DMS153 treated with DMSO at 0.1 percent for 48 hours (cell line): ENCODE data around the gene NALCN.
A peak's percentile ranks its signal among the peaks of the same experiment; 100 is the strongest.

Source experiments
- DNase-seq: peaks from one replicate; lab custom pipeline; 2025; ENCODE audit not compliant: unreplicated experiment; lab: John Stamatoyannopoulos, UW

NALCN gene

DNA sequence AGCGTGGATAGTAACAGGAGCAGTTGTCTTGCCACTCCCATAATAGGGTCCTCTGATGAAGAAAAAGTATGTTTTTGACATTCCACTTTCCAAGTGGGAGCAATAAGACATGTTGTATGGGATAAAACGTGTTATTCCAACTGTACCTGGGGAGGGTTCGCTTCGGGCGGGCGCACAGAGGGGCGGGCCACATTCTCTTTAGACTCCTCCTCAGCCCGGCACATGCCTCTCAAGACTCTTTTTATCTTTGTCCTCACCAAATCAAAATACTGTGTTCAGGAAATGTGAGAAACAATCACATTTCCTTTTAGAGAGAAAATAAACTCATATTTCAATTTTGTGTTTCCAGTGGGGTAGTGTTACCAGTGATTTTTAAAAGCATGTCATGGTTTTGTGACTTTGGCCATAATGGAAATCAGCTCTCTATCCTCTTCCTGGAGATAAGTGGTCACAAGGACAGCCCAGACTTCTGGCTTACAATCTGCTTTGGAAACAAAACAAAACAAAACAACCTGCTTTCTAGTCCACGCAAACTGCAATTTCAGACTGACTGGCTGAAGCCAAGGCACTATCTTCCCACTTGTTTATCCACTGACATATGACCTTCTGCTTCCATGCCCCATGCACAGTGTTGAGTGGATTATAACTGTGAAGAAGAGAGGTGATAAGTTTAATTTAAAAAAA is 276.1 kb downstream of the NALCN start:
- DNase-seq: no peak

DNA sequence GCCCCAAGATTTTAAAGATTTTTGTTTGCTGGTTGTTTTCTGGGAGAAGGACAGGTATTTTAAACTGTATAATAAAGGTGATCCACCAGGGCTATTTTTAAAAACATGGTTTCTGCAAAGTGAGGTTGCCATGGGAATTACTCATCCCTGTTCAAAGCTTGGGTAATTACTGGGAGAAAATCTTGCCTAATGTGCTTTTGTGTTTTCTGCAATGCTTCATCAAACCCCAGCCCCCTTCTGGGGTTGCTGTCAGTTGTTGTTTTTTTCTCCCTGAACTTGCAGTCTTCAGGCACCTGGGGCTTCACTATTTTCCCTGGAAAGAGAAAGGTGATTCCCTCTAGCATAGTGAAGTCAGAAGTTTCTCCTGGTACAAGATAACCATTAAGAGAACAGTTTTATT is 277.2 kb downstream of the NALCN start:
- no peak for DNase-seq

DNA sequence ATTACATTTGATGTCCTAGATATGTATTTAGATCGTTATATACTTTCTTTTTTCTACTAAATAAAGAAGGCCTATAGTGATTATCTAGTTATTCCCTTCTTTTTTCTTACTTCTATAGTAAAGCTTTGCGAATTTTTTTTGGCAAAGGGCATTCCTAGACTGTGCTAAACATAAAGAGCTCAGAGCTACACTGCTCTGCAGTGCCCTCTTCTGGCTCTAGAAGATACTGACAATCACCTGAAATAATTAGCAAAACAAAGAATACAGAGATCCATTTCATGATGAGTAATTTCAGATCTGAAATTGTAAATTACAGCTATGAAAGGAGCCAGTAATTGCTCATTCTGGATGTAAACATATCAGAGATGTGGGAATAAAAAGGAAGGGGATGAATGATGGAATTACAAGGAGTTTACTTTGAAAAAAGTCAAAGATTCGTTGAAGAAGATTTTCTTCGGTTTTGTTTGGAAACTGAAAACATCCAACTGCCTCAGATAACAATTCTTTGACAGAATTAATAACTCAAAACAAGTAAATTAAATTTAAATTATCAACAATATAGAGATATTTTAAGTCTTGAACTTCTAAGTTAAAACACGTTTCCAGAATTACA is 288.5 kb downstream of the NALCN start:
- peak; percentile 48 for DNase-seq

DNA sequence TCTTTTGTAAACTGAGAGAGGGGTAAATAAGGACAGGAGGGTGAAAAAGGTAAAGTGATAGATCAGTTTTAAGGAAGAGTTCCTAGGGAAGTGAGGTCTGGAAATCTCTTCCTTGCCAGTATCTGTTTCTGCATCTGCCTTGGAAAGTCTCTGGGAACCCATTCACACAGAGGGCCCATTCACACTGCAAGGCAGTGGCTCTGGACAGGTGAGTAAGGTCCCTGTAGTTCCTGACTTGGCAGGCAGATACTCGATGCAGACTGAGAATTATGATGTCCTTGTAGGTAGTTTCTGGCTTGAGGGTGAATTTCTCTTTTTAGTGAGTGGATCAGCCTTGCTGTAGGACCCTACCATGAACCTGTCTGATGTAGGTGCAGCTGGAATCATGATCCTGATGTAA is 293.3 kb downstream of the NALCN start:
- DNase-seq: no peak

DNA sequence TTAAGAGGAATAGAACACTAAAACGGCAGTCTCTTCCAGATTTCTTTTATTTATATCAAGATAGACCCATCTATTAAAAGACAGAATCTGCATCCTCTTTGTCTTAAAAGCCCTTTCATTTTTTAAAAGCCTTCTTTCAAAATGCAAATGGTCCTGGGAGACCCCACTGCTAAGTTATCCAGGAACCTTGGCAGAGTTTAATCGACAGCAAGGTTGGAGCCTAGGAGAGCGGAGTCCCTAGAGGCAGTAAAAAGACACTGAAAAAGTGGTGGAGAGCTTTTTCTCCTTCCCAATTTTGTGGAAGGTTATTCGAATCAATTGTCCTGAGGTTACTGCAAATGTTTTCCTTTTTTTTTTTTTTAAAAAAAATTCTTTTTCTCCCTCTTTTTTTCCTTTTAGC is 294.7 kb downstream of the NALCN start:
- DNase-seq: no peak

DNA sequence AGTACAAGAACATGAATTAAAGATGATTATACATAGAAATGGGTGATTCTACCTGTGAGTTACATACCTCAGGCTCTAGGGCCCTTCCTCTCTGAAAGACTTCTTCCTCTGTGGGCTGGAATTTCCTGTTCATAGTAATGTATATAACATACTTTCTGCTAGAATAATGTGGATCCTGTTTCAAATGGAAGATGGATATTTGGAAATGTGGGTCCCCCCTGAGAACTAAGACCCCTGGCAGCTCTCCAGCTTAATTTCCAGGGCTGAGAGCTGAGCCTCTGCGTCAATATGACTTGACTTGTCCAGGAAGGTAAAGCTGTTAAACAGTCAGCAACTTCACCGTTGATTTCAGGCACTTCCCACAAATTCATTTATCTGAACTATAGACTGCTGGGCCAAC is 296.3 kb downstream of the NALCN start:
- DNase-seq: no peak

DNA sequence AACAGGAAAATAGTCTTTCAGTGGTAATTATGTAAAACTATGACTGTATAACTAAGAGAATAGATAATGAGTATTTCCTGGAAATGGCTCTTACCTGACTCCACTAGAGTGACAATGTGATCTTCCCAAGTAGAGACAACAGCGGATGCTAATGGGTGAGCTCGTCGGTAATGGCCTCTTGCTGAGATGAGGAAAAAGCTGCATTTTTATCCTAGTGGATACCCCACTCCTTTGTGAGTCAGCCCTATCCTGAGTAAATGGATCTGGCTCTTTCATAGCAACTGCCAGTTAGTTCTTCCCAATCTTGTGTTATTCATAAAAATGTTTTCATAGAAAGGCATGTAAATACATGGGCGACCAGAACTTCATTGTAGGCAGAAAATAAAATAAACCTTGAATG is 299.5 kb downstream of the NALCN start:
- no peak for DNase-seq

DNA sequence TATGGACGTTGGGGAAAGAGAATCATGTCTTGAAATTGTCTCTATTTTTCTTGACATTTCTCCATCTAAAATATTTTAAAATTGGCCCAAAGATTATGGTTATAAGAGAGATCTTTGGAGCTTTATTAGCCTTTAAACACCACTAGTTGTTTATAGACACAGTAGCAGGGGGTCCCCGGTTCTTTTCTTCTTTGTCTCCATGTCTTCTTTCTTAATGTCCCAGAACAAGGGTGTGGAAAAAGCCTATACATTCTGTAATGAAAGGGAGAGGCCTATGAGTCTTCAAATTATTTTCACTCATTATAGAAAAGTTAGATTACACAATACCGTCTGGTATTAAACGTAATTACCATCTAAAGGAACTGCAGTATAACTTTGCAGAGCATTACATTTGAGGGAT is 300.0 kb downstream of the NALCN start:
- no peak for DNase-seq

DNA sequence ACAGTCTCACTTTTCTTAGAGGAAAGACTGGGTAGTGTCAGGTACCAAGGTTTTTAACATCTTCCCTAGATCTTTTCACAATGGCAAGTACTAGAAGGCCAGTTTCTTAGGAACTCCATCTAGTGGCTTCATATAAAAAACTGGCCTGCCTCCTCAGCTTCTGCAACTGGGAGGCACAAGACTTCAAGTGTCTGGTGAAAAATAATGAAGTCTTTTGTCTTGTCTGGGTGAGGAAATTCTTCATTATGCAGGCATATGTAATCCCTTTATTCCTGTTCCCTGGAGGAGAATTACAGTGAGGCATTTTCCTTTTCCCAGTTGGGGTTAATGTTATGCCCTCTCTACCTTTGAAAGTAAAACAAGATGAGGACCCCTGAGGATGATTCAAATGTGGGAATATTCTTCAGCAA is 300.5 kb downstream of the NALCN start:
- no peak for DNase-seq

DNA sequence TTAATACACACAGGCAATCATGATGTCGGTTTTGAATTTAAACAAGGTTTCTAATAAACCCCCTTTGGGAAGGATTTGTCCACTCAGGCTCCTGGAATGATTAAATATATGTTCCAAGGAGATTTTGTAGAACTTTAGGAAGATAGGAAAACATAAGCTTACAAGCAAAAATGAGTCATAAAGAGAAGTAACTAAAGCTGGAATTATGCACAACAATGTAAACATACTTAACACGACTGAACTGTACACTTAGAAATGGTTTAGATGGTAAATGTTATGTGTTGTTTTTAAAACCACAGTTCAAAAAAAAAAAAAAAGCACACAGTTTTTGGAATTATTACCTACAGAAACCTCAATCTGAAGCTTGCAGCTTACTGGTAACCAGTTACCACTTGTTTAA is 304.4 kb downstream of the NALCN start:
- no peak for DNase-seq

DNA sequence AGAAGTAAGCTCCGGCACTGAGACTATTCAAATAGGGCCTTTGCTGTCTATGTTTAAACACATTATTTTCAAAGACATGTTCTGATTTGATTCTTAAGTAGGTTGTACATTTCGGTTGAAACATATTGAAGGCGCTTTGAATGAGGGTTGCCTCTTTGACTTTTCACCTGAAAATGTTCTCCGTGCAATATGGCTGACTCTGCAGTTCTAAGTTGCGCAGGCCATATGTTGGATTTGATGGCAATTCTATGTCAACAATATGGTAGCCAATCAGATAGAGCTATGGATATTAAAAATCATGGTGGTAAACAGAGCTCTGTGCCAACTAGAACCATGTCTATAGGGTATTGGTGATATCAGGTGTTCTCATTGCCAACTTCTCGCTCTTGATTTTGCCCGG is 307.3 kb downstream of the NALCN start:
- DNase-seq: no peak

DNA sequence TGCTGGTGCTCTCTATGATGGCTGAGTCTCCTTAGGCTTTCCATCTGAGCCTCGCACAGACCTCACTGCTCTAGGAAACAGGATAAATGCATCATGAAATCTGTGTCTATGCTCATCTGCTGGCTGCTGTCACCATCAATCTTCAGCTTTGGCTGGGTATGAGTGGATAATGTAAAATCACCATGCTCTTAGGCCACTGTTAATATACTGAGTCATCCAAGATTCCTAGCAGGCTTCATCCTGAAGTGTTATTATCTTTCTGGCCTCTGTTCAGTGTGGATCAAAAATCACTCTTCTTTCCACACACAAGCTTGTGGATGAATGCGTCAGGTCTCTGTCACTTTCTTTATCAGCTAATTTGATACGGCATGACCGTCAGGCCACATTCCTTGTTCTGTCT is 317.4 kb downstream of the NALCN start:
- no peak for DNase-seq

DNA sequence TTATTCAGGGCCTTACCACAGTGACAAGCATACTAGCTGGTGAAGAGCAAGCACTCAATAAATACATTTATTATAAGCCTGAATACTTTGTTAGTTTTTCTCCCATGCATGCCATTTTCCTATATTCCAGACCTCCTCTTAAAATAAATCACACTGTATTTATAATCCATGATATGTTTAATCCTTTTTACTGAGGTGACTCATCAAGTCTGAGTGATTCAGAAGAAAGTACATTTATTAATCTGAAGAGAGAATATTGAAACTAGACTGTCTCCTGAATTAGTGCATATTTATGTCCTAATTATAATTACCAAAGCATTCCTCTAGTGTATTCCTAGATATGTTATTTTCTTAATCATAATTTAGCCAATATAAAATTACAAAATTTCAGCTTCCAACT is 323.3 kb downstream of the NALCN start:
- DNase-seq: no peak

DNA sequence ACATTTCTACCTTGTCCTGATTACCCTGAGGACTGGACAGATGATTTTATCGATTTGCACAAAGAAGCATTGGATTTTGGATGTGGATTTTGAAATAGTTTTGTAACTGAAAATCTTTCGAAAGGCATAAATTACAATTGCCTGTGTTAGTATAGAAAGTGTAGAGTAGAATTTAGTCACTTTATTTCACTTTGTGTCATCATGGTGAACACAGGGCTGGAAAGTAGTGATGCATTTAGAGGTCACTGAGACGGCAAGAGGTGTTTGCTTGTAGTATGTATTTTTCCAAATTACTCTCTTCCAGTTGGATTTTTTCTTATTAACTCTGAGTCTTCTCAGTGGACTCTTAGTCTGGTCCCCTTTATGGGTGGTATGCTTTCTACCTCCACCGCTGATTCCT is 326.0 kb downstream of the NALCN start:
- DNase-seq: no peak

DNA sequence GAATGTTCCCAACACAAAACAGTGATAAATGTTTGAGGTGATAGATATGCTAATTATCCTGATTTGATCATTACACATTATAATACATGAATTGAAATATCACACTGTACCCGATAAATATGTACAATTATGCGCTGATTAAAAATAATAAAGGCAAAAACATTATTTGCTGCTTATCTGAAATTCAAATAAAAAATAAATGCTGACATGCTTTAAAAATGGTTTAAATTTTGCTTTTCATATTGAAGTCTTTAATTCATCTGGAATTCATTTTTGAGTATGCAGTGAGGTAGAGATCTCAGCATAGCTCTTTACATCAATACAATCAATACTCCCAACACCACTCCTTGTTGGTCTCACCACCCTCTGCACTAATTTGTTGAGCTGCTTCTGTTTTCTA is 330.8 kb downstream of the NALCN start:
- no peak for DNase-seq

DNA sequence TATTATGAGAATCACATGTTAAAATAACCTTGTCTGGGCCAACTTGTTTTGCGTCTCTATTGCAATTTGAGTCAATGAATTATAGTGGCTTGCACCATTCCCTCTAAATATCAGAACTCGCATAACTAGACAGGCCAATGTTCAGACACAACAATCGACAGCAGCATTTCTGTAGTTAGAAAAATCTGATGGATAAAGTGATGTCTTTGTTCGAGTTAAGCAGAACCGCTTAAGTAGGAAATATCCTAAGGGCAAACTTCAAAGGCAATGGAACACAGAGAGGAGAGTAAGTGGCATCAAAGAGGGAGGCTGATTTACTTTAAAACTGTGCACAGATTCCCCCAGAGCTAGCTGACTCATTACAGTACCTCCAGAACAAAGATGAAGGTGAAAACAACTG is 333.9 kb downstream of the NALCN start:
- DNase-seq: no peak

DNA sequence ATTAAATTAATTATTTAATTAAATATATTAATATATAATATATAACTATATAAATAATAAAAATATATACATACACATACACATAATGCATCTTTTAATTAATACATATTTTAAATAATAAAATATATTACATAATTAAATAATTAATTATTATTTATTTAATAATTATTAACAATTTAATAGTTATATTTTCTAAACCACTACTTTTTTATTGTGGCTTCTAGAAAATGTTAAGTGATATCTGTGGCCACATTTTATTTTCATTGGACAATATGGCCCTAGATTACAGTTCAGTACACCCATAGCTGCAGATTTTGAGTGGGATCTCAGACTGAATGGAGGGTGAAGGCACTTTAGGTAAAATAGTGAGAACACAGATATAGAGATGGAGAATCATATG is 335.7 kb downstream of the NALCN start:
- DNase-seq: no peak

DNA sequence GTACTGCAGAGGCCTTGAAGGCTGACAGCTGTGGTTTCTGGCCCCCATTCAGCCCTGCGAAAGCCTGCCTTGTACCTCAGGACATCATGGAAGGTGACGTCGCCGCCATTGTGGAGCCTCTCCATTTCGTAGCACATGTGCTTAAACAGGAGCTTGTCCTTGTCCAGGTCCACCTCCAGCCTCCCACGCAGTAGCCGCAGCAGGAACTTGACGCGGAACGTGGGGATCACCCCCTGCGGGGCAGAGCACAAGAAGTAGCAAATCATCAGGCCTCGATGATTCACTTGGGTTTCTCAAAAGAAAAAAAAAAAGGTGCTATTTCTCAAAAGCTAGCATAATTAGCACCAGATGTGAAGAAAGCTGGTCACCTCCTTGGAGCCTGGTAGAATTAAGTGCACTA is 351.0 kb downstream of the NALCN start:
- no peak for DNase-seq

DNA sequence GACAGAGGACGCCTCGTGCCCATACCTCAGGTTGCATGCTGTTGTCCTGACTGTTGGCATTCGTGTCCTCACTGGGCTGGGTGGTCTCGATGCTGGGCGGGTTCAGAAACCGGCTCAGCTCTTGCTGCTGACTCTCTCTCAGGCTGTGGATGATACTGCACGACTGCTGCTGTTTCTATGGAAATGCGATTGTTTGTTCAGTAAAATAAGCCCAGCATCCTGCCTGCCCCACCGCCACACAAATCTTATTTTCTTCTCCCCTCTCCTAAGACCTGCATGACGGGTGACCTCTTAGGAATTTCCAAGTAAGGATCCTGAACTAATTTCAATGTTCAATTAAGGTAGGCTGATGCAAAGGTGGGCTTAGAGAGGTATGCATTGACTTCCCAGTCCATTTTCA is 356.5 kb downstream of the NALCN start:
- DNase-seq: no peak

DNA sequence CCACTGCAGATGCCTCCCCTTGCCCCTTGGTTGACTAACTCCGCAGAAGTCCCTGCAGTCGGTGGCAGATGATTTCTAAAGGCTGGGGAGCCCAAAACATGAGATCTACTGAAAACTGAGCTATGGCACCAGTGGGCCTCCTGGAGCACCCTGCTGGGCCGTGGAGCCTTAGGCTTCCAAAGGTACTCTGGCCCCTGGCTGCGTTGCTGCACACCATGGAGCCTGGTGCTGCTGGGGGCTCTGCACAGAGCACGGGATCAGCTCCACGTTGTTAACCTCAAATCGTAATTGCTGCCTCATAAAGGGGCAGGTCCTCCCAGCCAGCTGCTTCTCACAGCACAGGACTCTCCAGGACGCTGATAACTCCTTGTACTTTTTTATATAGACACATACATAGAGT is 357.5 kb downstream of the NALCN start:
- DNase-seq: no peak

DNA sequence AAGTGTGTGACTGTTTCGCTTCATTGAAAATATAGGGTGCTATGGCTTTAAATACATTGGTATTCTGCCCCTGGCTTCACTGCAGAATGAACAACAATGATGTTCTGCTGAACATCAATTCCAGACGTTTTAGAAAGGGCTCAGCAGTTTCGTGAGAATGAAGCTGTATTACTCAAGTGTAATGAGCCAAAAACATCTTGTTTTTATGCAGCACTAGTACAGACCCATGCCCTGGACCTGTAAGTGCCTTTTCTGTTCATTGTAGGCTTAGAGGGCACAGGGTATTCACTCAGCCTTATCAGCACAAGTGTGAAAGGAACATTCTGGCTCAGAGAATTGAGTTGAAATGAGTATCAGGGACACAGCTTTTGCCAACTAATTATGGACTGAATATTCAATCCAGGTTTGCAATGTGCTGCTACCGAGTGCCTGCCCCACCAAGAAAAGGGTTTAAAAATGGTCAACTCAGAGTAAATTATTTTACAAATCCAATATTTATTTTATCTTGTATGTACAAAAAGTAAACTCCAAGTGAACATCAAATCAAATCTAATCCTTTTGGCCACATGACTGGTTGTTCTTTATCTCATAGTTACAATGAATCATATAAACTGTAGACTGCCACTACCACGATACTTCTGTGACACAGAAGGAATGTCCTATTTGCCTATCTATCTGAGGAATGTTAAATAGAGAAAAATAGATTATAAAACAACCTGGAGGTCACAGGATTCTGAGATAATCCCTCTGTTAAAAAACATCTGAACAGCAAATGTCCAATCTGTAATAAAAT is 362.8 kb downstream of the NALCN start:
- no peak for DNase-seq

DNA sequence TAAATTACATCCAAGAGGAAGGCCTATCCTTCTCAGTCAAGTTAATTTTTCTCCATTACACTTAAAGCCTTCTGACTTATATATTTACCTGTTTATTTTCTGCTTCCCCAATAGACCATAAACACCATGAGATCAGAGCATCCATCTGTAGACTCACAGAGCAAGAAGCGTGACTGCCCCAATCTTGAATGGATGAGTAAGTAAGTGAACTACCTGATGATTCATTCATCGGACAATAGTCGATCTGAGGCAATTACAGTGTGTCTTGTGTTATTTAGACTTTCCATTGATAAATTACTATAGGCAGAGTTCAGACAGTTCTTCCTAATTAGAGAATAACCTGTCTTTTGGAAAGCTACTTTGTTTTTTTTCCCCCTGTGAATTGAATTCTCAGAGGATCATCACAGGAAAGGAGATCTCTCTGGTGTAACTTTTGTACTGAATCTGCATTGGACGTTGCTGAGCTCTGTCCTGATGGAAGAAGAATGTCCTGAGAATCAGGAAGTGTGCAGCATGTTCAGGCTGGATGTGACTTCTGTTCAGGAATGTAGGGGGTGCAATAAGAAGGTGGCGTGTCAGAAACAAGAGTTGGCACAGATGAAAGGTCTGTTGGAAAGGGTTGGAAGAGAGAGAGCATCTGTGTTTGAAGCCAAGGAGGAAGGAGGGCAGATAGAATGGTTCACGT is 367.0 kb downstream of the NALCN start:
- DNase-seq: no peak
